K562 (cell line): Measurements from ENCODE around the gene RSAD1. TPM values are rescaled to one million over a fixed set of nuclear protein-coding genes. Genes with fewer than 3 reads are reported as not detected.

Experiments
- ATAC-seq: fragments of 200-7000 bp; cut with Tn5 transposase; 3 replicates; pipeline ENCODE4 v1.9.1; 2020; ENCODE audit warnings: moderate library complexity
- BruUV-seq: library from RNA; stranded (reverse); fragments of 400-500 nt; replicated peaks from 2 replicates; lab custom pipeline; 2021; lab: Mats Ljungman, UMichigan
- CTCF ChIA-PET: fragments of 300-600 bp; formaldehyde crosslinking; extraction: SDS; loops from one replicate; lab custom pipeline; 2021; ENCODE audit warnings: low intra/inter-chr PET ratio; lab: Yijun Ruan, JAX
- POLR2A ChIA-PET: fragments of 300-600, 350-650 bp; sonication (Branson Sonifier 250); formaldehyde crosslinking; extraction: SDS; loops from one replicate; lab custom pipeline; 2021; ENCODE audit warnings: antibody characterized with exemption, inconsistent platforms; lab: Yijun Ruan, JAX
- DNase-seq, 4 experiments: peaks; one replicate each; pipeline versions ENCODE4 v3.0.0 to v3.0.0-alpha.2; 2011 to 2018; ENCODE audit warnings: low spot score in 3 of 4, mixed read lengths in 3 of 4; ENCODE audit errors: extremely low read depth in 1 of 4
- FAIRE-seq: peaks from 2 replicates; lab custom pipeline; 2011; peaks lifted over from hg19 to GRCh38; lab: Jason Lieb, UNC
- H2AFZ ChIP-seq: 2 replicates; pipeline ENCODE4 v1.6.0; 2011; ENCODE audit warnings: low read depth, low read length, control low read depth, inconsistent platforms
- H3K27ac ChIP-seq: fragments of 200-600 bp; 3 replicates; pipeline ENCODE4 v1.8.0; 2011; ENCODE audit warnings: low read depth, mild to moderate bottlenecking, control low read depth, inconsistent platforms, low read length, moderate library complexity, mixed read lengths; ENCODE audit errors: extremely low read depth
- H3K27me3 ChIP-seq, 2 experiments: fragments of 300-600 bp in 1 of 2; 2 replicates in 1 of 2; 3 replicates in 1 of 2; pipeline versions ENCODE4 v1.6.0 to v1.8.0; 2011; ENCODE audit warnings: inconsistent platforms in 2 of 2, low read length in 2 of 2, mild to moderate bottlenecking in 1 of 2, mixed read lengths in 1 of 2, moderate library complexity in 1 of 2; ENCODE audit not compliant: control insufficient read depth in 2 of 2, insufficient read depth in 2 of 2
- H3K36me3 ChIP-seq: fragments of 300-600 bp; 3 replicates; pipeline ENCODE4 v1.8.0; 2011; ENCODE audit warnings: mild to moderate bottlenecking, low read length, inconsistent platforms; ENCODE audit not compliant: control insufficient read depth, insufficient read depth
- H3K4me1 ChIP-seq, 2 experiments: fragments of 200-600 bp in 1 of 2; replicated peaks in 1 of 2; 2 replicates in 1 of 2; 3 replicates in 1 of 2; pipeline versions ENCODE4 v1.5.1 to v1.8.0; 2011; ENCODE audit warnings: inconsistent platforms in 2 of 2, low read length in 2 of 2, mild to moderate bottlenecking in 1 of 2, mixed read lengths in 1 of 2, moderate library complexity in 1 of 2; ENCODE audit not compliant: control insufficient read depth in 2 of 2, insufficient read depth in 2 of 2
- H3K4me2 ChIP-seq: 2 replicates; pipeline ENCODE4 v1.6.1; 2011; ENCODE audit warnings: low read length, control low read depth, inconsistent platforms, mixed read lengths; ENCODE audit not compliant: insufficient read depth
- H3K4me3 ChIP-seq: fragments of 200-600 bp; sonication (generic), shearing (Covaris generic); 2 replicates; pipeline ENCODE4 v1.5.1; 2016; ENCODE audit warnings: control low read depth, inconsistent platforms
- H3K79me2 ChIP-seq: fragments of 200-600 bp; 3 replicates; pipeline ENCODE4 v1.8.0; 2011; ENCODE audit warnings: low read length, inconsistent platforms; ENCODE audit not compliant: control insufficient read depth, insufficient read depth
- H3K9ac ChIP-seq, 2 experiments: 2 replicates each; pipeline versions ENCODE4 v1.6.0 to v1.6.1; 2011; ENCODE audit warnings: low read depth in 2 of 2, low read length in 2 of 2, control low read depth in 1 of 2, inconsistent platforms in 1 of 2, mild to moderate bottlenecking in 1 of 2, mixed read lengths in 1 of 2; ENCODE audit not compliant: insufficient read depth in 1 of 2
- H3K9me1 ChIP-seq: one replicate; pipeline ENCODE4 v1.6.0; 2011; ENCODE audit warnings: inconsistent platforms, mild to moderate bottlenecking, low read length, moderate library complexity; ENCODE audit not compliant: control insufficient read depth, insufficient read depth
- H3K9me3 ChIP-seq: replicated peaks from 2 replicates; pipeline ENCODE4 v1.5.1; 2011; ENCODE audit warnings: low read depth, low read length, inconsistent platforms; ENCODE audit not compliant: control insufficient read depth, insufficient read depth
- H4K20me1 ChIP-seq: replicated peaks from 2 replicates; pipeline ENCODE4 v1.6.1; 2011; ENCODE audit warnings: low read length, inconsistent platforms, mixed read lengths; ENCODE audit not compliant: control insufficient read depth, insufficient read depth
- BRD4 ChIP-seq: fragments of 200-600 bp; sonication (generic); IDR thresholded peaks from 2 replicates; pipeline ENCODE4 v1.6.1; 2017; ENCODE audit warnings: inconsistent platforms
- C11orf30 ChIP-seq: fragments of 450-650 bp; IDR thresholded peaks from 2 replicates; pipeline ENCODE4 v1.6.1; 2016; ENCODE audit warnings: low read depth, mild to moderate bottlenecking
- CBX3 ChIP-seq, 2 experiments: IDR thresholded peaks; 1 replicate in 1 of 2; 2 replicates in 1 of 2; pipeline ENCODE4 v1.6.1; 2012; ENCODE audit warnings: inconsistent platforms in 2 of 2, low read length in 2 of 2, borderline replicate concordance in 1 of 2, control low read depth in 1 of 2
- HMG20A ChIP-seq: fragments of 450-650 bp; formaldehyde crosslinking; conservative IDR thresholded peaks from 2 replicates; pipeline ENCODE4 v1.4.0; 2020; ENCODE audit warnings: mild to moderate bottlenecking, mixed read lengths
- LCOR ChIP-seq: sonication (generic); formaldehyde crosslinking; IDR thresholded peaks from 2 replicates; pipeline ENCODE4 v1.8.0; 2022; ENCODE audit warnings: mild to moderate bottlenecking, missing genetic modification reagents
- MCM5 ChIP-seq: fragments of 450-650 bp; IDR thresholded peaks from 2 replicates; pipeline ENCODE4 v1.6.1; 2016; ENCODE audit warnings: low read depth
- NFATC3 ChIP-seq: fragments of 450-650 bp; IDR thresholded peaks from 2 replicates; pipeline ENCODE4 v1.6.1; 2017; ENCODE audit warnings: mild to moderate bottlenecking
- NFIC ChIP-seq: fragments of 450-650 bp; IDR thresholded peaks from 2 replicates; pipeline ENCODE4 v1.6.1; 2017; ENCODE audit warnings: mild to moderate bottlenecking, inconsistent platforms
- PRMT5 ChIP-seq: sonication (generic); formaldehyde crosslinking; IDR thresholded peaks from 2 replicates; pipeline ENCODE4 v1.5.0; 2020; ENCODE audit warnings: missing genetic modification reagents
- RBM39 ChIP-seq: fragments of 200-400 bp; formaldehyde crosslinking; optimal IDR thresholded peaks from 2 replicates; pipeline ENCODE3; 2018; ENCODE audit warnings: low read depth, low read length
- SNIP1 ChIP-seq: fragments of 450-650 bp; IDR thresholded peaks from 2 replicates; pipeline ENCODE4 v1.7.1; 2017; ENCODE audit warnings: low read depth, mild to moderate bottlenecking
- TCF15 ChIP-seq: fragments of 250-450 bp; sonication (Bioruptor Pico); IDR thresholded peaks from 2 replicates; pipeline ENCODE4 v1.8.0; 2022; ENCODE audit warnings: moderate library complexity, mild to moderate bottlenecking, inconsistent platforms
- USF1 ChIP-seq: sonication (generic); formaldehyde crosslinking; IDR thresholded peaks from 2 replicates; pipeline ENCODE4 v1.9.0; 2022; ENCODE audit warnings: mild to moderate bottlenecking, missing genetic modification reagents
- ZNF778 ChIP-seq: fragments of 450-650 bp; formaldehyde crosslinking; IDR thresholded peaks from 2 replicates; pipeline ENCODE4 v1.4.0; 2020; ENCODE audit warnings: mild to moderate bottlenecking, moderate library complexity
- ZNF780A ChIP-seq: fragments of 250-450 bp; sonication (Bioruptor Pico); IDR thresholded peaks from 2 replicates; pipeline ENCODE4 v1.5.0; 2021; ENCODE audit warnings: mild to moderate bottlenecking
- WGBS: fragments of 100-300 bp; shearing (Covaris generic); methylation state at CpG from one replicate; pipeline ENCODE4 v1.1.6; 2016; ENCODE audit warnings: low coverage, mixed read lengths; ENCODE audit not compliant: insufficient coverage; ENCODE audit errors: missing lambda C conversion rate; 5-methylcytosine and 5-hydroxymethylcytosine counted together
- in situ Hi-C: fragments of 300-500 bp; cut with MboI; formaldehyde crosslinking; loops from 4 replicates; pipeline ENCODE4 v1.15.0; 2018; ENCODE audit warnings: inconsistent platforms, mixed read lengths
- intact Hi-C: fragments of 100-400 bp; cut with micrococcal nuclease; formaldehyde crosslinking; loops from 2 replicates; pipeline ENCODE4 v1.14.2; 2022
- polyA plus RNA-seq, 8 experiments: library from polyadenylated mRNA; depleted of rRNA in 4 of 8; stranded (reverse) in 5 of 8; unstranded in 3 of 8; fragments of >200 nt; fragmentation: Nextera tagmentation in 2 of 8; fragmentation: Illumina TruSeq in 1 of 8; extraction: Ambion mirVana in 2 of 8; extraction: Trizol in 1 of 8; gene quantifications; 2 replicates each; pipeline versions ENCODE4 v1.2.1 to v1.2.3, GENCODE V29; 2011 to 2014; ENCODE audit warnings: inconsistent platforms in 1 of 8, missing spikeins in 1 of 8
- total RNA-seq, 7 experiments: library from RNA; depleted of rRNA in 6 of 7; stranded (reverse); fragments of >200 nt in 6 of 7; fragmentation: Illumina TruSeq in 2 of 7; extraction: Trizol in 2 of 7; gene quantifications; 2 replicates each; pipeline versions ENCODE4 v1.2.1 to v1.2.3, GENCODE V29; 2011 to 2021; ENCODE audit warnings: low replicate concordance in 1 of 7
- TF ChIP-seq, protein P1 (sequence below): fragments of 200-800 bp; sonication (Bioruptor generic); IDR thresholded peaks from 2 replicates; pipeline ENCODE4 v1.6.1; 2017; ENCODE audit warnings: missing genetic modification characterization, missing compliant biosample characterization
- TF ChIP-seq, protein P2 (sequence below): sonication (generic); formaldehyde crosslinking; IDR thresholded peaks from 2 replicates; pipeline ENCODE4 v1.8.0; 2022; ENCODE audit warnings: missing genetic modification reagents, mild to moderate bottlenecking, moderate library complexity, borderline replicate concordance
- TF ChIP-seq, protein P3 (sequence below): fragments of 450-650 bp; IDR thresholded peaks from 2 replicates; pipeline ENCODE4 v1.6.1; 2016

The RSAD1 gene
- total and polyA plus RNA-seq, 9 of the 15 experiments (the other 6 are each of a cell fraction or from before 2014, with no cell fraction given), result 4.5 to 42.5 (median 26.8) TPM

- Histone ChIP-seq H3K4me2 (peak overlapping the region; percentile 15; the same call in 1 of the 2 replicates), H3K4me1 (peaks cover 16 to 26% of the 10 kb centered on the region in 2 experiments), H3K9me3 (no peaks in the 10 kb centered on the region), H3K79me2 (no peaks in the 10 kb centered on the region), H3K27me3 (no peaks in the 10 kb centered on the region; a peak in 1 of 5 replicates), H3K9ac (no peak overlapping the region), H2AFZ (peak overlapping the region; percentile 24; the same call in 1 of the 2 replicates), H3K9me1 (no peaks in the 10 kb centered on the region), H3K27ac (no peak overlapping the region), H4K20me1 (peaks cover 5% of the 10 kb centered on the region; the same call in 1 of the 2 replicates), H3K36me3 (no peaks in the 10 kb centered on the region), H3K4me3 (no peak overlapping the region)
- in situ Hi-C loops (no loop called here), intact Hi-C loops (no loop called here)
- peak; percentile 77 for ATAC-seq
- peak in 2 of 4 experiments; percentile 17 to 51 for DNase-seq
- BruUV-seq, result no TSS peak
- POLR2A ChIA-PET, result interaction anchor here (0.6 to 3.0 kb wide), 6 partner anchors 9 to 58 kb away, joined by 4 to 10 read pairs (median 6); no protein-coding TSS in a partner anchor
- CTCF ChIA-PET, result no interaction called here
- 0% methylated on average over 3 of the region's 3 CpGs for WGBS
- FAIRE-seq, result no peak
- TF ChIP-seq RBM39 (no peak), HMG20A (no peak), NFATC3 (0 out of 2 replicates have a peak, but pooled peaks have one; percentile 92), C11orf30 (peak; percentile 10; the same call in 1 of the 2 replicates), CBX3 (IDR thresholded peaks at IDR 0.05; ENCODE audit: borderline replicate concordance in 1 of 2, low read length in 2 of 2) (no peak), MCM5 (no peak), ZNF780A (CRISPR knock-in tag) (no peak), LCOR (CRISPR knock-in tag) (no peak), ZNF778 (CRISPR knock-in tag) (no peak), PRMT5 (no peak), TCF15 (CRISPR knock-in tag) (no peak), NFIC (peak; percentile 50), BRD4 (no peak), USF1 (no peak), SNIP1 (peak; percentile 37; the same call in 1 of the 2 replicates)
- TF ChIP-seq, protein P1, sequence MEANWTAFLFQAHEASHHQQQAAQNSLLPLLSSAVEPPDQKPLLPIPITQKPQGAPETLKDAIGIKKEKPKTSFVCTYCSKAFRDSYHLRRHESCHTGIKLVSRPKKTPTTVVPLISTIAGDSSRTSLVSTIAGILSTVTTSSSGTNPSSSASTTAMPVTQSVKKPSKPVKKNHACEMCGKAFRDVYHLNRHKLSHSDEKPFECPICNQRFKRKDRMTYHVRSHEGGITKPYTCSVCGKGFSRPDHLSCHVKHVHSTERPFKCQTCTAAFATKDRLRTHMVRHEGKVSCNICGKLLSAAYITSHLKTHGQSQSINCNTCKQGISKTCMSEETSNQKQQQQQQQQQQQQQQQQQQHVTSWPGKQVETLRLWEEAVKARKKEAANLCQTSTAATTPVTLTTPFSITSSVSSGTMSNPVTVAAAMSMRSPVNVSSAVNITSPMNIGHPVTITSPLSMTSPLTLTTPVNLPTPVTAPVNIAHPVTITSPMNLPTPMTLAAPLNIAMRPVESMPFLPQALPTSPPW, result peak; percentile 82
- TF ChIP-seq, protein P2, sequence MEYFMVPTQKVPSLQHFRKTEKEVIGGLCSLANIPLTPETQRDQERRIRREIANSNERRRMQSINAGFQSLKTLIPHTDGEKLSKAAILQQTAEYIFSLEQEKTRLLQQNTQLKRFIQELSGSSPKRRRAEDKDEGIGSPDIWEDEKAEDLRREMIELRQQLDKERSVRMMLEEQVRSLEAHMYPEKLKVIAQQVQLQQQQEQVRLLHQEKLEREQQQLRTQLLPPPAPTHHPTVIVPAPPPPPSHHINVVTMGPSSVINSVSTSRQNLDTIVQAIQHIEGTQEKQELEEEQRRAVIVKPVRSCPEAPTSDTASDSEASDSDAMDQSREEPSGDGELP (CRISPR knock-in tag), result no peak
- TF ChIP-seq, protein P3, sequence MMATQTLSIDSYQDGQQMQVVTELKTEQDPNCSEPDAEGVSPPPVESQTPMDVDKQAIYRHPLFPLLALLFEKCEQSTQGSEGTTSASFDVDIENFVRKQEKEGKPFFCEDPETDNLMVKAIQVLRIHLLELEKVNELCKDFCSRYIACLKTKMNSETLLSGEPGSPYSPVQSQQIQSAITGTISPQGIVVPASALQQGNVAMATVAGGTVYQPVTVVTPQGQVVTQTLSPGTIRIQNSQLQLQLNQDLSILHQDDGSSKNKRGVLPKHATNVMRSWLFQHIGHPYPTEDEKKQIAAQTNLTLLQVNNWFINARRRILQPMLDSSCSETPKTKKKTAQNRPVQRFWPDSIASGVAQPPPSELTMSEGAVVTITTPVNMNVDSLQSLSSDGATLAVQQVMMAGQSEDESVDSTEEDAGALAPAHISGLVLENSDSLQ, result peak; percentile 90
Observed at GRCh38 chr17:50443505-50443974, 35.1 kb upstream of the RSAD1 start.
